Prostate gland (tissue), 2 donors: Measurements from ENCODE around the gene CTTN. TPM values are rescaled to one million over a fixed set of nuclear protein-coding genes. Genes with fewer than 3 reads are reported as not detected.

Experiments used
- DNase-seq: peaks from one replicate; pipeline ENCODE4 v3.0.0-alpha.2; 2019; ENCODE audit warnings: low spot score
- H3K27ac ChIP-seq, 2 donors: fragments of 200-600 bp; sonication (generic); 2 replicates each; pipeline ENCODE4 v1.5.1; 2017 to 2019
- H3K27me3 ChIP-seq: fragments of 200-600 bp; sonication (generic); replicated peaks from 2 replicates; pipeline ENCODE4 v1.5.1; 2019; ENCODE audit not compliant: insufficient read depth
- H3K36me3 ChIP-seq, 2 donors: fragments of 200-600 bp; sonication (generic); 1 replicate in 1 of 2; 2 replicates in 1 of 2; pipeline versions ENCODE4 v1.5.1 to v1.8.1; 2017 to 2019
- H3K4me1 ChIP-seq: fragments of 200-600 bp; sonication (generic); replicated peaks from 2 replicates; pipeline ENCODE4 v1.5.1; 2019
- H3K4me3 ChIP-seq, 2 donors: fragments of 200-600 bp; sonication (generic); 2 replicates each; pipeline ENCODE4 v1.5.1; 2017 to 2019
- H3K9me3 ChIP-seq: fragments of 200-600 bp; sonication (generic); 2 replicates; pipeline ENCODE4 v1.5.1; 2017
- POLR2A ChIP-seq: fragments of 450-650 bp; IDR thresholded peaks from one replicate; pipeline ENCODE4 v1.6.1; 2016; ENCODE audit warnings: antibody characterized with exemption, mild to moderate bottlenecking
- POLR2AphosphoS5 ChIP-seq: sonication (generic); formaldehyde crosslinking; IDR thresholded peaks from one replicate; pipeline ENCODE4 v1.6.1; 2017; ENCODE audit warnings: antibody characterized with exemption
- WGBS: methylation state at CpG from one replicate; pipeline ENCODE4 v1.1.5; 2018; 5-methylcytosine and 5-hydroxymethylcytosine counted together
- intact Hi-C: fragments of 100-400 bp; cut with DNase I; formaldehyde crosslinking; loops from one replicate; pipeline ENCODE4 v1.14.2; 2022
- total RNA-seq, 2 donors: library from RNA; depleted of rRNA; stranded (reverse); fragments of >200 nt; gene quantifications; one replicate each; pipeline ENCODE4 v1.1.0, GENCODE V29; 2016
- TF ChIP-seq, protein P1 (sequence below), 4 experiments: fragments of 200-600 bp in 2 of 4; fragments of 450-650 bp in 2 of 4; sonication (generic) in 2 of 4; IDR thresholded peaks; 1 replicate in 3 of 4; 2 replicates in 1 of 4; pipeline ENCODE4 v1.5.1; 2016 to 2019; ENCODE audit warnings: antibody characterized with exemption in 4 of 4, mild to moderate bottlenecking in 2 of 4, moderate library complexity in 2 of 4

Gene CTTN
- total RNA-seq, 2 donors from 2014 or later = 208 to 348 TPM

DNA sequence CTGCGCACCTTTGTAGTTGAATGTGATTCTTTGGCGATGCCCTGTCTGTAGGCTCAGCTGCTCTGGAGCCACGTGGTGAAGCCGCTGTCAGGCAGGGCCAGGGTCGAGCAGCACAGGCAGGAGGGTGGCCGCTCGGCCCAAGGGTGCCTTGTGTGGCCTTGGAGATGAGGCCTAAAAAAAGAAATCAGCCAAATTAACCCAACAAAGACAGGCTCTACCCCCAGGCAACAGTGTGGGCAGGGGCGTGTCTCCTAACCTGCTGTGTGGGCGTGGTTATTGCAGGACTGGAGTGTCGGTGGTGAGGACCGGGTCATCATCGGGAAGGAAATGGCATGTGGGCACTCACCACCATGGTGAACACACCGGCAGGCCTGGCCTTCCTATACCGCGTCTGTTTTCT lies 34.3 kb downstream of the CTTN start:
- Histone ChIP-seq H3K4me1 (peaks cover 7% of the 10 kb centered on the region), H3K27me3 (no peaks in the 10 kb centered on the region), H3K27ac (no peak overlapping the region), H3K9me3 (no peaks in the 10 kb centered on the region), H3K36me3 (peaks cover 5 to 21% of the 10 kb centered on the region in 2 donors), H3K4me3 (no peak overlapping the region)
- intact Hi-C loops = no loop called here
- WGBS = 90% methylated on average over 15 of the region's 15 CpGs
- TF ChIP-seq POLR2A = no peak
- TF ChIP-seq, protein P1, sequence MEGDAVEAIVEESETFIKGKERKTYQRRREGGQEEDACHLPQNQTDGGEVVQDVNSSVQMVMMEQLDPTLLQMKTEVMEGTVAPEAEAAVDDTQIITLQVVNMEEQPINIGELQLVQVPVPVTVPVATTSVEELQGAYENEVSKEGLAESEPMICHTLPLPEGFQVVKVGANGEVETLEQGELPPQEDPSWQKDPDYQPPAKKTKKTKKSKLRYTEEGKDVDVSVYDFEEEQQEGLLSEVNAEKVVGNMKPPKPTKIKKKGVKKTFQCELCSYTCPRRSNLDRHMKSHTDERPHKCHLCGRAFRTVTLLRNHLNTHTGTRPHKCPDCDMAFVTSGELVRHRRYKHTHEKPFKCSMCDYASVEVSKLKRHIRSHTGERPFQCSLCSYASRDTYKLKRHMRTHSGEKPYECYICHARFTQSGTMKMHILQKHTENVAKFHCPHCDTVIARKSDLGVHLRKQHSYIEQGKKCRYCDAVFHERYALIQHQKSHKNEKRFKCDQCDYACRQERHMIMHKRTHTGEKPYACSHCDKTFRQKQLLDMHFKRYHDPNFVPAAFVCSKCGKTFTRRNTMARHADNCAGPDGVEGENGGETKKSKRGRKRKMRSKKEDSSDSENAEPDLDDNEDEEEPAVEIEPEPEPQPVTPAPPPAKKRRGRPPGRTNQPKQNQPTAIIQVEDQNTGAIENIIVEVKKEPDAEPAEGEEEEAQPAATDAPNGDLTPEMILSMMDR (IDR thresholded peaks at IDR 0.05) = no peak
- TF ChIP-seq POLR2AphosphoS5 = no peak
- DNase-seq = no peak

DNA sequence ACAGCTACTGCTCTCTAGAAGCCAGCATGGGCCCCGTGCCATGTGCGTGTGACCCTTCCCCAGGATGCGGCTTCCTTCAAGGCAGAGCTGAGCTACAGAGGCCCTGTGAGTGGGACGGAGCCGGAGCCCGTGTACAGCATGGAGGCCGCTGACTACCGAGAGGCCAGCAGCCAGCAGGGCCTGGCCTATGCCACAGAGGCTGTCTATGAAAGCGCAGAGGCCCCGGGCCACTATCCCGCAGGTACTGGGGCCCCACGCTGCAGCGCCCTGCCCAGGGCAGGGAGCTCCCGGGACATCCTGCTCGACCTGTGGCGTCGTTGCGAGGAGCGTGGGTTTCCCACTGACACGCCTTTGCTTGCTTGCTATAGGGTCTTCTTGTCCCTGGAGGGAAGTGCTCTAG lies 34.7 kb downstream of the CTTN start:
- 93% methylated on average over 20 of the region's 20 CpGs for WGBS
- Histone ChIP-seq H3K27me3 (no peaks in the 10 kb centered on the region), H3K36me3 (peaks cover 5 to 21% of the 10 kb centered on the region in 2 donors), H3K9me3 (no peaks in the 10 kb centered on the region), H3K4me1 (peaks cover 7% of the 10 kb centered on the region), H3K27ac (no peak overlapping the region), H3K4me3 (no peak overlapping the region)
- intact Hi-C loops = no loop called here
- no peak for TF ChIP-seq POLR2A
- TF ChIP-seq, protein P1 (IDR thresholded peaks at IDR 0.05) = no peak
- no peak for DNase-seq

GRCh38 chr11:70433526-70433925 lies 35.2 kb downstream of the CTTN start:
- no peak for DNase-seq
- intact Hi-C loops = no loop called here
- H3K27me3 ChIP-seq = no peaks in the 10 kb centered on the region
- 83% methylated on average over 13 of the region's 13 CpGs for WGBS
- H3K4me1 ChIP-seq = peaks cover 7% of the 10 kb centered on the region
- no peak overlapping the region for H3K4me3 ChIP-seq
- TF ChIP-seq POLR2A (no peak), POLR2AphosphoS5 (no peak)
- TF ChIP-seq, protein P1 (IDR thresholded peaks at IDR 0.05) = no peak
- no peak overlapping the region for H3K27ac ChIP-seq
- H3K36me3 ChIP-seq = peaks cover 5 to 21% of the 10 kb centered on the region in 2 donors
- no peaks in the 10 kb centered on the region for H3K9me3 ChIP-seq

- WGBS = 87% methylated on average over 36 of the region's 36 CpGs
- Histone ChIP-seq H3K9me3 (no peaks in the 10 kb centered on the region), H3K4me1 (peaks cover 7% of the 10 kb centered on the region), H3K27ac (no peak overlapping the region), H3K27me3 (no peaks in the 10 kb centered on the region), H3K36me3 (peaks cover 5 to 15% of the 10 kb centered on the region in 2 donors), H3K4me3 (no peak overlapping the region)
- no peak for DNase-seq
- intact Hi-C loops = no loop called here
- TF ChIP-seq, protein P1 (IDR thresholded peaks at IDR 0.05) = no peak
- TF ChIP-seq POLR2AphosphoS5 (no peak), POLR2A (no peak)
Observed at GRCh38 chr11:70433966-70434812, 35.9 kb downstream of the CTTN start.

DNA sequence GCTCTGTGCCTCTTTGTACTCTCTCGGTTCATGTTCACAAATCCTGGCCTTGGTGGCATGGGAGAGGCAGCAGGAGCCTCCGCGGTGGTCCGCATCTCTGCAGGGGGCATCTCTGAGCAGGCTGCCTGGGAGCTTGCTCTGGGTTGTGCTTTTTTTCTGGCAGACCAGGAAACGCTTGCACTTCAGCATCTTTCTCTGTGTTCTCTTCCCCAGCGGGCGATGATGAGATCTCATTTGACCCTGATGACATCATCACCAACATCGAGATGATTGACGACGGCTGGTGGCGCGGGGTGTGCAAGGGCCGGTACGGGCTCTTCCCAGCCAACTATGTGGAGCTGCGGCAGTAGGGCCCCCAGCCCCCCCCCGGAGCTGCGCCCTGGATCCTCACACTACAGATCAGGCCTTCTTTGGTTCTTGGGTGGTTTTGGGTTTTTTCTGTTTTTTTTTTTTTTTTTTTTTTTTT lies 36.5 kb downstream of the CTTN start:
- Histone ChIP-seq H3K4me1 (peaks cover 7% of the 10 kb centered on the region), H3K9me3 (no peaks in the 10 kb centered on the region), H3K4me3 (no peak overlapping the region), H3K27ac (no peak overlapping the region), H3K27me3 (no peaks in the 10 kb centered on the region), H3K36me3 (peaks cover 5 to 13% of the 10 kb centered on the region in 2 donors)
- TF ChIP-seq, protein P1 (IDR thresholded peaks at IDR 0.05) = no peak
- TF ChIP-seq POLR2AphosphoS5 (no peak), POLR2A (no peak)
- no peak for DNase-seq
- intact Hi-C loops = no loop called here
- 86% methylated on average over 17 of the region's 17 CpGs for WGBS
